Chondrocyte (in vitro differentiated cells): ENCODE measurements around the gene VGF. TPM values are rescaled to one million over a fixed set of nuclear protein-coding genes. Genes with fewer than 3 reads are reported as not detected.
"Not testable (repeated sequence)": the region's sequence is repeated elsewhere in the genome, so short reads cannot be mapped to it uniquely, and the experiment has no call there.

Experiments used
- DNase-seq: peaks from one replicate; pipeline ENCODE4 v3.0.0; 2021; ENCODE audit warnings: mixed read lengths, low spot score
- H3K27ac Mint-ChIP-seq: one replicate; pipeline ENCODE4 v1.8.0; 2021; ENCODE audit warnings: mild to moderate bottlenecking, moderate library complexity, mixed read lengths; ENCODE audit not compliant: unreplicated experiment
- H3K27me3 Mint-ChIP-seq: 2 replicates; pipeline ENCODE4 v1.8.0; 2021; ENCODE audit warnings: low read depth, mixed read lengths
- H3K36me3 Mint-ChIP-seq: 2 replicates; pipeline ENCODE4 v1.8.0; 2021; ENCODE audit warnings: low read depth, mixed read lengths
- H3K4me1 Mint-ChIP-seq: 2 replicates; pipeline ENCODE4 v1.8.0; 2021; ENCODE audit warnings: low read depth, mild to moderate bottlenecking, mixed read lengths
- H3K4me3 Mint-ChIP-seq: one replicate; pipeline ENCODE4 v1.8.0; 2021; ENCODE audit warnings: mild to moderate bottlenecking, moderate library complexity, mixed read lengths; ENCODE audit not compliant: unreplicated experiment
- H3K9me3 Mint-ChIP-seq: 2 replicates; pipeline ENCODE4 v1.8.0; 2021; ENCODE audit warnings: low read depth, mixed read lengths
- CTCF ChIP-seq: fragments of 200-600 bp; sonication (generic); IDR thresholded peaks from 2 replicates; pipeline ENCODE4 v1.5.0; 2021; ENCODE audit warnings: antibody characterized with exemption, mild to moderate bottlenecking, moderate library complexity
- total RNA-seq: library from RNA; stranded (reverse); gene quantifications from 3 replicates; pipeline ENCODE4 v1.2.1, GENCODE V29; 2021

Gene VGF
- total RNA-seq, 1 donor from 2014 or later: 0.22 TPM

GRCh38 chr7:101201695-101202602 is 36.6 kb upstream of the VGF start:
- Mint-ChIP-seq H3K4me1 (peaks cover 3% of the 10 kb centered on the region), H3K9me3 (no peaks in the 10 kb centered on the region), H3K36me3 (peaks cover 10% of the 10 kb centered on the region), H3K27ac (no peak overlapping the region), H3K27me3 (peaks cover 15% of the 10 kb centered on the region), H3K4me3 (no peak overlapping the region)
- no peak for TF ChIP-seq CTCF
- DNase-seq: no peak

GRCh38 chr7:101200862-101201599 is 35.7 kb upstream of the VGF start, which contains the start of gene MOGAT3:
TSS of gene MOGAT3 (minus strand) at chr7:101201036. CDS start at chr7:101200854, 182 bp downstream.
- Mint-ChIP-seq H3K36me3 (peaks cover 3% of the 10 kb centered on the region), H3K9me3 (no peaks in the 10 kb centered on the region), H3K27me3 (peaks cover 15% of the 10 kb centered on the region), H3K4me1 (peaks cover 3% of the 10 kb centered on the region), H3K4me3 (no peak within 1 kb of the TSS), H3K27ac (no peak within 1 kb of the TSS)
- DNase-seq: no peak
- TF ChIP-seq CTCF: no peak

GRCh38 chr7:101200504-101200861 is 35.1 kb upstream of the VGF start:
- Mint-ChIP-seq H3K4me3 (no peak overlapping the region), H3K27ac (no peak overlapping the region), H3K36me3 (no peaks in the 10 kb centered on the region), H3K9me3 (no peaks in the 10 kb centered on the region), H3K4me1 (peaks cover 3% of the 10 kb centered on the region), H3K27me3 (peaks cover 15% of the 10 kb centered on the region)
- DNase-seq: no peak
- no peak for TF ChIP-seq CTCF

- H3K27ac Mint-ChIP-seq, H3K9me3 Mint-ChIP-seq, H3K4me1 Mint-ChIP-seq, H3K4me3 Mint-ChIP-seq, H3K36me3 Mint-ChIP-seq, DNase-seq: not testable (repeated sequence)
- peaks cover 16% of the 10 kb centered on the region for H3K27me3 Mint-ChIP-seq
Measured at GRCh38 chr7:101199522-101199921, 34.2 kb upstream of the VGF start.

- Mint-ChIP-seq H3K4me1 (peaks cover 3% of the 10 kb centered on the region), H3K27me3 (peaks cover 15% of the 10 kb centered on the region), H3K9me3 (no peaks in the 10 kb centered on the region), H3K4me3 (no peak overlapping the region), H3K27ac (no peak overlapping the region), H3K36me3 (no peaks in the 10 kb centered on the region)
- no peak for DNase-seq
- no peak for TF ChIP-seq CTCF
Measured at GRCh38 chr7:101198476-101198875, 33.1 kb upstream of the VGF start.
